ENCODE measurements around the gene MAK. TPM values are rescaled to one million over a fixed set of nuclear protein-coding genes. Genes with fewer than 3 reads are reported as not detected.

Gene MAK
- total RNA-seq, 1 donor: under 0.01 TPM

DNA sequence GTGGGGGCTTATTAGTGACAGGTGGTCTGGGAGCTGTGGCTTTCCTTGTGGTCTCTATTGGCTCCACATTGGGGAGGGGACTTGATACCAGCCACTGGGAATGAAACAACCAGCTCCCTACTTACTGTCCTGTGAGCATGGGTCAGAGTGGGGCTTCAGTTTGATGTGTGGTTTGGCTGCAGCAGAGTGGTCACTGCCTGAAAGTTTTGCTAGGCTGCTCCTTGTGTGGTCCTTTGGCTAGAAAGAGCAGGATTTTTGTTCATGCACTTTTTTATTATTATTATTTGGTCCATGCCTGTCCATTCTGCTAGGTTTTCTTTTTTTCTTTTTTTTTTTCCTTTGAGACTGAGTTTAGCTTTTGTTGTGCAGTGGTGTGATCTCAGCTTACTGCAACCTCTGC, 98.3 kb downstream of the MAK start:
- DNase-seq (ENCODE audit: insufficient read length, low spot score, missing footprints): no peak
- no peaks in the 10 kb centered on the region for H3K36me3 ChIP-seq (ENCODE audit: insufficient read depth, low read length)
- no peaks in the 10 kb centered on the region for H4K20me1 ChIP-seq (ENCODE audit: insufficient read depth, low read length)
- H3K4me2 ChIP-seq (ENCODE audit: insufficient read depth, low read length): no peak overlapping the region
- H3K4me3 ChIP-seq (ENCODE audit: insufficient read depth, low read length): no peak overlapping the region
- peaks cover 5% of the 10 kb centered on the region for H3K4me1 ChIP-seq (ENCODE audit: insufficient read depth, low read length)
- H3K27ac ChIP-seq (ENCODE audit: low read depth, low read length): no peak overlapping the region
- no peaks in the 10 kb centered on the region for H3K9me3 ChIP-seq (ENCODE audit: low read depth, low read length)
- H3K27me3 ChIP-seq (ENCODE audit: insufficient read depth, low read length): no peaks in the 10 kb centered on the region
- TF ChIP-seq, protein P1, sequence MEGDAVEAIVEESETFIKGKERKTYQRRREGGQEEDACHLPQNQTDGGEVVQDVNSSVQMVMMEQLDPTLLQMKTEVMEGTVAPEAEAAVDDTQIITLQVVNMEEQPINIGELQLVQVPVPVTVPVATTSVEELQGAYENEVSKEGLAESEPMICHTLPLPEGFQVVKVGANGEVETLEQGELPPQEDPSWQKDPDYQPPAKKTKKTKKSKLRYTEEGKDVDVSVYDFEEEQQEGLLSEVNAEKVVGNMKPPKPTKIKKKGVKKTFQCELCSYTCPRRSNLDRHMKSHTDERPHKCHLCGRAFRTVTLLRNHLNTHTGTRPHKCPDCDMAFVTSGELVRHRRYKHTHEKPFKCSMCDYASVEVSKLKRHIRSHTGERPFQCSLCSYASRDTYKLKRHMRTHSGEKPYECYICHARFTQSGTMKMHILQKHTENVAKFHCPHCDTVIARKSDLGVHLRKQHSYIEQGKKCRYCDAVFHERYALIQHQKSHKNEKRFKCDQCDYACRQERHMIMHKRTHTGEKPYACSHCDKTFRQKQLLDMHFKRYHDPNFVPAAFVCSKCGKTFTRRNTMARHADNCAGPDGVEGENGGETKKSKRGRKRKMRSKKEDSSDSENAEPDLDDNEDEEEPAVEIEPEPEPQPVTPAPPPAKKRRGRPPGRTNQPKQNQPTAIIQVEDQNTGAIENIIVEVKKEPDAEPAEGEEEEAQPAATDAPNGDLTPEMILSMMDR (IDR thresholded peaks at IDR 0.05; ENCODE audit: extremely low read depth, low read depth, low read length): no peak
- H2AFZ ChIP-seq (ENCODE audit: low read length): no peak overlapping the region
- no peaks in the 10 kb centered on the region for H3K79me2 ChIP-seq (ENCODE audit: insufficient read depth, low read length)

DNA sequence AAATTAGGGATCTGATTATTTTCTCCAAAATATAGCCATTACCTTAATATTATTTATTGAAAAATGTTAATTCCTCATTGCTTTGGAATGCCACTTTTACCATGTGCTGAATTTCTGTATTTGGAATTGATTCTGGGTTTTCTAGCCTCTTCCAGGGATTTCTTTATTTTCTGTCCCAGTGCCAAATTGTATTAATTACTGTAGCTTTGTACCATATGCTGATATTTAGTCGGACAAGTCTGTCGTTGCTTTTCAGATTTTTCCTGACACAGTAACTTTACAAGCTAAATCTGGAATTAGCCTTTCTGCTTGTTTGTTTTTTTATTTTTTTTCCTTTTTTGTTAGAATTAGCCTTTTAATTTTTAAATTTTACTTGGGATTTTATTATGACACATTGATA, 101.6 kb downstream of the MAK start:
- Histone ChIP-seq H3K4me3 (ENCODE audit: insufficient read depth, low read length) (no peak overlapping the region), H3K4me2 (ENCODE audit: insufficient read depth, low read length) (no peak overlapping the region), H3K27ac (ENCODE audit: low read depth, low read length) (no peak overlapping the region), H3K79me2 (ENCODE audit: insufficient read depth, low read length) (no peaks in the 10 kb centered on the region), H3K4me1 (ENCODE audit: insufficient read depth, low read length) (peaks cover 12% of the 10 kb centered on the region), H3K36me3 (ENCODE audit: insufficient read depth, low read length) (peaks cover 18% of the 10 kb centered on the region), H2AFZ (ENCODE audit: low read length) (no peak overlapping the region), H3K27me3 (ENCODE audit: insufficient read depth, low read length) (no peaks in the 10 kb centered on the region), H3K9me3 (ENCODE audit: low read depth, low read length) (no peaks in the 10 kb centered on the region), H4K20me1 (ENCODE audit: insufficient read depth, low read length) (no peaks in the 10 kb centered on the region)
- DNase-seq (ENCODE audit: insufficient read length, low spot score, missing footprints): no peak
- TF ChIP-seq, protein P1 (IDR thresholded peaks at IDR 0.05; ENCODE audit: extremely low read depth, low read depth, low read length): no peak

DNA sequence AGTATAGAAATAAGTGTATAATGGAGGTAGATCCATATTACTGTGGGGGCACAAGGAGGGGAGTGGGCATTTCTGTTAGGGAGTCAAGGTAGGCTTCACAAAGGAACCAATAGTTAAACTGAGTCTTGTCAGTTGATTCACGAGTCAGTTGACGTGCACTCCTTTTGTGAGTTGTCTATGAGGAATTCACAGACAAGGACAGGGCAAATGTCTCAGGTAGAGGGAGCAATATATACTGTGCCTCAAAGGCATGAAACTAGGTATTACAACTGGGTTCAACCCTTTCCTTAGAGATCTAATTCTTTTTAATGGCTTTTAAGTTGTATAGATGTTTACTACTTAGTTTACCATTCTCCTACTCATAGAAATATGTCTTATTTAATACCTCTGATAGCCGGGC, 104.5 kb downstream of the MAK start:
- Histone ChIP-seq H3K4me1 (ENCODE audit: insufficient read depth, low read length) (peaks cover 12% of the 10 kb centered on the region), H3K4me3 (ENCODE audit: insufficient read depth, low read length) (no peak overlapping the region), H3K4me2 (ENCODE audit: insufficient read depth, low read length) (no peak overlapping the region), H3K36me3 (ENCODE audit: insufficient read depth, low read length) (peaks cover 32% of the 10 kb centered on the region), H3K27me3 (ENCODE audit: insufficient read depth, low read length) (no peaks in the 10 kb centered on the region), H3K79me2 (ENCODE audit: insufficient read depth, low read length) (no peaks in the 10 kb centered on the region), H3K27ac (ENCODE audit: low read depth, low read length) (no peak overlapping the region), H4K20me1 (ENCODE audit: insufficient read depth, low read length) (no peaks in the 10 kb centered on the region), H2AFZ (ENCODE audit: low read length) (no peak overlapping the region), H3K9me3 (ENCODE audit: low read depth, low read length) (no peaks in the 10 kb centered on the region)
- no peak for DNase-seq (ENCODE audit: insufficient read length, low spot score, missing footprints)
- TF ChIP-seq, protein P1 (IDR thresholded peaks at IDR 0.05; ENCODE audit: extremely low read depth, low read depth, low read length): no peak

DNA sequence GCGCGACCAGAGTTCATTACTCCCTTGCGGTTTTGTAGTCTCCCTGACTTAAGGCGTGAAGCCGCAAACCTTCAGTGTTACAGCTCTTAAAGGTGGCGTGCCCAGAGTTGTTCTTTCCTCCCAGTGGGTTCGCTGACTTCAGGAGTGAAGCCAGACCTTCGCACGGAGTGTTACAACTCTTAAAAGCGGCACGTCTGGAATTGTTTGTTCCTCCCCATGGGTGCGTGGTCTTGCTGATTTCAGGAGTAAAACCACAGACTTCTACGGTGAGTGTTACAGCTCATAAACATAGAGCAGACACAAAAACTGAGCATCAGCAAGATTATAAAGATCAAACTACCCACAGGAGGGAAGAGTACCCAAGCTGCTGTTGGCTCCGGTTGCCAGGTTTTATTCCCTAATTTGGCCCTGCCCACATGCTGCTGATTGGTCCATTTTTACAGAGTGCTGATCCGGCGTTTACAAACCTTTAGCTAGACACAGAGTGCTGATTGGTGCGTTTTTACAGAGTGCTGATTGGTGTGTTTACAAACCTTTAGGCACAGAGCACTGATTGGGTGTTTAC, 105.1 kb downstream of the MAK start:
- DNase-seq (ENCODE audit: insufficient read length, low spot score, missing footprints): no peak
- Histone ChIP-seq H3K4me3 (ENCODE audit: insufficient read depth, low read length) (no peak overlapping the region), H4K20me1 (ENCODE audit: insufficient read depth, low read length) (no peaks in the 10 kb centered on the region), H3K79me2 (ENCODE audit: insufficient read depth, low read length) (peaks cover 2% of the 10 kb centered on the region), H3K36me3 (ENCODE audit: insufficient read depth, low read length) (peaks cover 38% of the 10 kb centered on the region), H3K4me2 (ENCODE audit: insufficient read depth, low read length) (no peak overlapping the region), H3K27ac (ENCODE audit: low read depth, low read length) (no peak overlapping the region), H3K4me1 (ENCODE audit: insufficient read depth, low read length) (peaks cover 12% of the 10 kb centered on the region), H3K27me3 (ENCODE audit: insufficient read depth, low read length) (no peaks in the 10 kb centered on the region), H2AFZ (ENCODE audit: low read length) (no peak overlapping the region), H3K9me3 (ENCODE audit: low read depth, low read length) (no peaks in the 10 kb centered on the region)
- TF ChIP-seq, protein P1 (IDR thresholded peaks at IDR 0.05; ENCODE audit: extremely low read depth, low read depth, low read length): no peak
